ENCODE data around the gene OGT. TPM values are rescaled to one million over a fixed set of nuclear protein-coding genes. Genes with fewer than 3 reads are reported as not detected.

OGT gene
- total RNA-seq, 1 experiment from 2014 or later = 159 TPM

GRCh38 chrX:71604796-71605568 is 72.1 kb downstream of the OGT start:
- Histone ChIP-seq H3K4me3 (no peak overlapping the region), H3K9me3 (ENCODE audit: insufficient read depth, low read depth) (no peaks in the 10 kb centered on the region), H2AFZ (no peak overlapping the region), H3K9me2 (ENCODE audit: insufficient read depth) (no peaks in the 10 kb centered on the region), H3K27me3 (ENCODE audit: insufficient read depth, low read depth) (no peaks in the 10 kb centered on the region), H3F3A (ENCODE audit: insufficient read depth, low read depth) (no peaks in the 10 kb centered on the region), H3K27ac (no peak overlapping the region), H3K36me3 (ENCODE audit: low read depth) (no peaks in the 10 kb centered on the region), H3K79me2 (ENCODE audit: low read depth) (no peaks in the 10 kb centered on the region), H3K4me1 (replicated peaks; ENCODE audit: insufficient read depth) (no peaks in the 10 kb centered on the region), H4K20me1 (ENCODE audit: insufficient read depth) (no peaks in the 10 kb centered on the region), H3K4me2 (no peak overlapping the region)
- TF ChIP-seq CTCF (conservative IDR thresholded peaks at IDR 0.05) = no peak
- no peak for TF ChIP-seq EZH2 (IDR thresholded peaks at IDR 0.05; ENCODE audit: low read depth)
- no peak for DNase-seq
- ChIA-PET CTCF (no interaction called here), POLR2A (ENCODE audit: unreplicated experiment) (no interaction called here)
- BruUV-seq (replicated peaks) = no TSS peak
- intact Hi-C loops (cut with micrococcal nuclease; ENCODE audit: unreplicated experiment) = no loop called here

- H3K4me1 ChIP-seq (replicated peaks; ENCODE audit: insufficient read depth) = no peaks in the 10 kb centered on the region
- H3K79me2 ChIP-seq (ENCODE audit: low read depth) = no peaks in the 10 kb centered on the region
- no peaks in the 10 kb centered on the region for H3K36me3 ChIP-seq (ENCODE audit: low read depth)
- H3K9me3 ChIP-seq (ENCODE audit: insufficient read depth, low read depth) = no peaks in the 10 kb centered on the region
- no peaks in the 10 kb centered on the region for H3K27me3 ChIP-seq (ENCODE audit: insufficient read depth, low read depth)
- POLR2A ChIA-PET (ENCODE audit: unreplicated experiment) = no interaction called here
- BruUV-seq (replicated peaks) = no TSS peak
- no peaks in the 10 kb centered on the region for H4K20me1 ChIP-seq (ENCODE audit: insufficient read depth)
- no peak overlapping the region for H2AFZ ChIP-seq
- no peak for TF ChIP-seq CTCF (conservative IDR thresholded peaks at IDR 0.05)
- no peak for TF ChIP-seq EZH2 (IDR thresholded peaks at IDR 0.05; ENCODE audit: low read depth)
- H3K9me2 ChIP-seq (ENCODE audit: insufficient read depth) = no peaks in the 10 kb centered on the region
- no peaks in the 10 kb centered on the region for H3F3A ChIP-seq (ENCODE audit: insufficient read depth, low read depth)
- intact Hi-C loops (cut with micrococcal nuclease; ENCODE audit: unreplicated experiment) = no loop called here
- H3K27ac ChIP-seq = no peak overlapping the region
- CTCF ChIA-PET = no interaction called here
- no peak overlapping the region for H3K4me3 ChIP-seq
- no peak for DNase-seq
- H3K4me2 ChIP-seq = no peak overlapping the region
These were observed 73.8 kb downstream of the OGT start for GRCh38 chrX:71606536-71607216.

- Histone ChIP-seq H2AFZ (no peak overlapping the region), H3K79me2 (ENCODE audit: low read depth) (no peaks in the 10 kb centered on the region), H3K4me2 (no peak overlapping the region), H4K20me1 (ENCODE audit: insufficient read depth) (no peaks in the 10 kb centered on the region), H3K27ac (no peak overlapping the region), H3K4me1 (replicated peaks; ENCODE audit: insufficient read depth) (no peaks in the 10 kb centered on the region), H3K9me3 (ENCODE audit: insufficient read depth, low read depth) (no peaks in the 10 kb centered on the region), H3K36me3 (ENCODE audit: low read depth) (no peaks in the 10 kb centered on the region), H3K27me3 (ENCODE audit: insufficient read depth, low read depth) (no peaks in the 10 kb centered on the region), H3K4me3 (no peak overlapping the region), H3F3A (ENCODE audit: insufficient read depth, low read depth) (no peaks in the 10 kb centered on the region), H3K9me2 (ENCODE audit: insufficient read depth) (no peaks in the 10 kb centered on the region)
- POLR2A ChIA-PET (ENCODE audit: unreplicated experiment) = no interaction called here
- intact Hi-C loops (cut with micrococcal nuclease; ENCODE audit: unreplicated experiment) = no loop called here
- BruUV-seq (replicated peaks) = no TSS peak
- CTCF ChIA-PET = no interaction called here
- TF ChIP-seq EZH2 (IDR thresholded peaks at IDR 0.05; ENCODE audit: low read depth) (no peak), CTCF (conservative IDR thresholded peaks at IDR 0.05) (no peak)
- DNase-seq = no peak
These were observed 74.6 kb downstream of the OGT start for GRCh38 chrX:71607488-71607887.
